Keratinocyte (primary cell): Measurements from ENCODE around the gene IL1RL2.

ENCODE experiments used
- CTCF ChIP-seq, 3 experiments: IDR thresholded peaks in 1 of 3; conservative IDR thresholded peaks in 1 of 3; optimal IDR thresholded peaks in 1 of 3; 2 replicates in 2 of 3; 3 replicates in 1 of 3; pipeline versions ENCODE3 to v1.5.1; 2011; ENCODE audit warnings: low read length in 3 of 3, mild to moderate bottlenecking in 3 of 3, moderate library complexity in 2 of 3, control low read depth in 1 of 3, inconsistent platforms in 1 of 3; ENCODE audit not compliant: insufficient read depth in 2 of 3; ENCODE audit errors: extremely low read depth in 1 of 3
- EZH2 ChIP-seq: IDR thresholded peaks from one replicate; pipeline ENCODE4 v1.6.1; 2012; ENCODE audit warnings: inconsistent platforms, mild to moderate bottlenecking, low read length, moderate library complexity

- TF ChIP-seq CTCF (optimal IDR thresholded peaks at IDR 0.05 in 1 of 3, IDR thresholded peaks at IDR 0.05 in 1 of 3, conservative IDR thresholded peaks at IDR 0.05 in 1 of 3; ENCODE audit: extremely low read depth in 1 of 3, insufficient read depth in 2 of 3, low read length in 3 of 3) (no peak), EZH2 (no peak)
These were observed 27.5 kb upstream of the IL1RL2 start for GRCh38 chr2:102159295-102159694.
